ENCODE data around the gene PARPBP.
"Not testable (repeated sequence)": the region's sequence is repeated elsewhere in the genome, so short reads cannot be mapped to it uniquely, and the experiment has no call there.

The PARPBP gene

GRCh38 chr12:102155206-102155605, 35.2 kb downstream of the PARPBP start:
- DNase-seq = not testable (repeated sequence)

DNA sequence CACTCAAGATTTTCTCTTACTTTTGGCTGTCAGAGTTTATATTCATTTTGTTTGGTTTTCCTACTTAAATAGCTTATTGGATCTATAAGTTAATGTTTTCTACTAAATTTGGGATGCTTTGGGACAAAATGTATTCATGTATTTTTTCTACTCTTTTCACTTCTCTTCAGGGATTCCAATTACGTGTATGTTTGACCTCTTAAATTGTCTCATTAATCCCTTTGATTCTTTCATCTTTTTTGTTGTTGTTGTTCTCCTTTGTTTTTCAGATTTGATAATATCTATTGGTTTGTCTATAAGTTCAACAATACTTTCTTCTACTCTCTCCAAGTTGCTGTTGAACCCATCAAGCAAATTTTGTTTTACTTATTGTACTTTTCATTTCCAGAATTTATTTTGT, 43.4 kb downstream of the PARPBP start:
- DNase-seq = no peak

- no peak for DNase-seq
Measured at GRCh38 chr12:102167821-102168604, 48.0 kb downstream of the PARPBP start.

DNA sequence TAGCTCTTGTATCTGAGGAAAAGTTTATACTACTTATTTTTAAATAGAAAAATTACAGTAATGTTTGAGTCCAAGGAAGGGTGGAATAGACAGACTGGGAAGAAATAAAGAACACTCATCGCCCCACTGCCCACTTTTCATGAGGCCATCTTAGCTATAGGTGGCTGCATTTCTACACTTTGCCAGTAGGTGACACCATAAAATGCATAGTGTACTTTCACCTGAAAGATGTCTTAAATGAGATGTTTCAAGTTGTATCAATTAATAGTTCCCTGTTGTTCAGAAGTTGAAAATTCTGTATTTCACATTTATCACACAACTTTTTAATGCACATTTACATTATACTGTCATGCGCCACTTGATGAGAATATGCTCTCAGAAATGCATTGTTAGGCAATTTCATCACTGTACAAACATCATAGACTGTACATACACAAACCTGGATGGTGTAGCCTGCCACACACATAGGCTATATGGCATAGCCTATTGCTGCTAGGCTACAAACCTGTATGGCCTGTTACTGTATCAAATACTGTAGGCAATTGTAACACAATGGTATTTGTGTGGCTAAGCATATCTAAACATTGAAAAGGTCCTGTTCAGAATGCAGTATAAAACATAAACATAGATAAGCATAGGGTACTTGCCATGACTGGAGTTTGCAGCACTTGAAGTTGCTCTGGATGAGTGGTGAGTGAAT, 50.1 kb downstream of the PARPBP start:
- DNase-seq = peak; percentile 4

GRCh38 chr12:102171951-102172350, 52.0 kb downstream of the PARPBP start:
- DNase-seq = no peak

DNA sequence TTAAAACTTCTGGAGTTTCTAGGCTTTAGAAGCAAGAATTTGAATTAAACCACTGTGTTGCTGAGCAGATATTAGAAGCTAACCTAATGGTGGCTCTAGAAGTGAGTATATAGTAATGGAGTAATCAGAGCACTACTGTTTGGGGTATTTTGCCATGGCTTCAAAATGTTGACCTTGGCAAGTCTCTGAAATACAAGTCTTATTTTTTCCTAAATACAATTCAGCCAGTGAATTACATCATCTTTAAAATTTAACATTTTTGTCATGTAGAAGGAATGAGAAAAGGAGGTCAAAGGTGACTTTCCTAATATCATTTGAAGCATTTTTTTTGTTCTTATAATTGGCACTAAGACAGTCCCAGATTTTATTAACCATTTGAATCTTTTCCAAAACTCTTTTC, 52.5 kb downstream of the PARPBP start:
- no peak for DNase-seq

- no peak for DNase-seq
Measured at GRCh38 chr12:102174117-102174516, 54.1 kb downstream of the PARPBP start.

DNA sequence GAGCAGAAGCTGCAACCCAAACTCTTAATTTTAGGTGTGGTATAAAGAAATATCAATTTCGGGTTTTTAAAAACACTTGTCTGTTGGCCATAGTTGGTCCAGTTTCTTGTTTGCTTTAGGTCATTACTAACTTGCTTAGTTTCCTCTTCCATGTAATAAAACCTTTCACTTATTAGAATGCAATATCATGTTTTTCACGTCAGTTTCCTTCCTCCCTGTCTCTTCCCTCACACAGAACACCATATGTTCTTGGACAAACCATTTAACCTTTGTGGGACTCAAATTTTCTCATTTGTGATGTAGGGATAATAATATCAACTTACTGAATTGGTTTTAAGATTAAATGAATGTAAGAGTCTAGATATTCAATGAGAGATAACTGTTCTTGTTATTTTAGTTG, 54.8 kb downstream of the PARPBP start:
- no peak for DNase-seq

GRCh38 chr12:102182635-102183034, 62.7 kb downstream of the PARPBP start:
- DNase-seq = no peak

DNA sequence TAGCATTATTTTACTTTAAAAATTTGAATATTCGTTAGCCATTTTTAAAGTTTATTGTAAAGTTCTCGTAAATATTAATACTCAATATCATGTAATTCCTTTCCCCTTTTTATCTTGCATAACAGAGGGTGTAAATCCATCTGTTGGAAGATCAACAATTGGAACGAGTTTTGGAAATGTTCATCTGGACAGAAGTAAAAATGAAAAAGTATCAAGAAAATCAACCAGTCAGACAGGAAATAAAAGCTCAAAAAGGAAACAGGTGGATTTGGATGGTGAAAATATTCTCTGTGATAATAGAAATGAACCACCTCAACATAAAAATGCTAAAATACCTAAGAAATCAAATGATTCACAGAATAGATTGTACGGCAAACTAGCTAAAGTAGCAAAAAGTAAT, 75.8 kb downstream of the PARPBP start:
- no peak for DNase-seq

GRCh38 chr12:102197789-102198188, 77.8 kb downstream of the PARPBP start, which contains the start of gene PMCH:
Gene PMCH (minus strand): TSS chr12:102197833. CDS start chr12:102197770, 63 bp downstream.
- no peak for DNase-seq

GRCh38 chr12:102201436-102202061, 81.6 kb downstream of the PARPBP start:
- no peak for DNase-seq

DNA sequence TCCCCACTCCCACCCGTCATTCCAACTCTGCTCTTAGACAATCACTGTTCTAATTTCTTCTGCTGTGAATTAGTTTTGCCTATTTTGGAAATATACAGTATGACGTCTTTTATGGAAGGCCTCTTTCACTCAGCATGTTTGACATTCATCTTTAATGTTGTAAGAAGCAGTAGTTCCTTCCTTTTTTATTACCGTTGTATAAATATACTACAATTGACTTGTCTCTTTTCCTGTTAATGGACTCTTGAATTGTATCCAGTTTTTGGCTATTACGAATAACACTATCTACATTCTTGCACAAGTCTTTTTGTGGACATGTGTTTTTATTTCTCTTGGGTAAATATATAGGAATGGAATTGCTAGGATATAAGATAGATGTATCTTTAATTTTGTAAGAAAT, 82.6 kb downstream of the PARPBP start:
- no peak for DNase-seq

GRCh38 chr12:102204025-102204424, 84.0 kb downstream of the PARPBP start:
- no peak for DNase-seq

GRCh38 chr12:102215992-102216691, 96.2 kb downstream of the PARPBP start:
- DNase-seq = no peak

GRCh38 chr12:102220736-102221135, 100.8 kb downstream of the PARPBP start:
- no peak for DNase-seq

DNA sequence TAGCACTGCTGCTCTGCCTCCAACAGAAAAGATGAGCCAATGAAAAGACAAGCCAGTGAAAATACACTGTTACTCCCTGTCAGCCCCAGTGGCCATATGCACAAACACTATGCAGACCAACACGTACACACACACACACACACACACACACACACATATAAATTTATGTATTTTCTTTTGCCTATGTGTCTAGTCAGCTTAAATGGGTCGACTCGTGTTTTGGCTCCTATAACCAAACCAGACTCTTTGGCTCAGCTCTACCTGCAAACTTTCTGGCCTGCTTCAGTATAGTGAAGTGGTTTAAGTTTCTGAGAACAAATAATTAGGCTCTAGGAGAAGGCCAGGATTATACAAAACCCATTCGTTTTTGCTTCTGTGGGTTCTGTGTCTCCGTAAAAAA, 108.0 kb downstream of the PARPBP start:
- no peak for DNase-seq

DNA sequence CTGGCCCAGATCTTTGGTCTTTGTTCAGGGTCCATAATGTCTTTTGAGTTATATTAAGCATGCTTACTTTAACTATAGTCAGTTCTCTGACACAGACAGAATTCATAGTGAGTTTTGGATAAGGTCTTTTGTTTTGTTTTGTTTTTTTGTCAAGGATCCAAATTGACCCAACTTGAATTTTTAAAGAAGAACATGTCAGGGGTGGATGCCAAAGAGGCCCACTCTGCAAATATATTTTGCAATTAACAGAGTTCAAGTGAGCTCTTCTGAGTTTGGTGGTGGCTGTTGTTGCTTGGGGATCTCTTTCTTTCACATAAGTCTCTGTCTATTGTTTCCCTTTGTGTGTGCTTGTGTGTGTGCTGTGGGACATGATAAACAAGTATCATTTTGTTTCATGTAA, 112.1 kb downstream of the PARPBP start:
- no peak for DNase-seq

DNA sequence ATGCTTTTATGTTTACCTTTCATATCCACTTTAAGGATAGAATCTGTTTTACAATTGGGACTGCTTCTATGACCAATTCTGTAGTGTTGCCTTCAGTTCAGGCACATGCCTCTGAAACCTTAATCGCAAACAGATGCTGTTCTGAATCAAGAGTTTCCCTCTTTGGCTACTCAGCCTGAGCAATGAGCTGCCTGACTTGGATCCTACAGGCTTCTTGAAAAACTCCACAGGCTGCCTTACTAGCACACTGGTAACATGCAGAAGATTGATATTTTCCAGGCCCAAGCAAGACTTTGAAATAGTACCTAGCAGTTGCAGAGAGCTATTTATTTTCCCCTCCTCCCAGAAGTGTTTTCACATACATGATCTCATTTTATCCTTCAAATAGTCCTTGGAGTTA, 112.5 kb downstream of the PARPBP start:
- DNase-seq = no peak

DNA sequence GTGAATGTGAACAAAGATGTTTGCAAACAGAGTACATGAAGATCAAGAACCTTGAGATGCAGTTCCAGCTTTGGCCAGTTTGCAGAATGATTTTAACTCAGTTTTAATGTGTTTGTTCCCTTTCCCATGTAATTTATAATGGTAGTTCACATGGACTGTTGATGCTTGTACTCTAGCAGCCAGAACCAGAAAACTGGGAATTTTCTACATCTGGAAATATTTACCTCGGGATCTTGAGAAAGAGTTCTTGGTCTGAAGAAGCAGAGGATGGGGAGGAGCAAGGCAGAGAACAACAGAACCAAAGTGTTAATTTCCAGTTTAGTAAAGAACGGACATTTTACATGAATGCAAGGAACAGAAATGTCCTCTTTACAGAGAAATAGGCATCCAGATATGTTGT, 114.6 kb downstream of the PARPBP start:
- no peak for DNase-seq

- DNase-seq = not testable (repeated sequence)
Measured at GRCh38 chr12:102240859-102241258, 120.9 kb downstream of the PARPBP start.
